ENCODE measurements around the gene CD7. TPM values are rescaled to one million over a fixed set of nuclear protein-coding genes. Genes with fewer than 3 reads are reported as not detected.

Gene CD7
- total and polyA plus RNA-seq, 9 of the 15 experiments (the other 6 are each of a cell fraction or from before 2014, with no cell fraction given): 0.21 to 0.35 TPM; not detected in 7

- peak; percentile 93 for TF ChIP-seq REST (IDR thresholded peaks at IDR 0.05; ENCODE audit: borderline replicate concordance)
- TF ChIP-seq REST (CRISPR knock-in tag; IDR thresholded peaks at IDR 0.05; ENCODE audit: low read depth): peak; percentile 58; the same call in 1 of the 2 replicates
- peak in 1 of 3 experiments; percentile 43 for TF ChIP-seq YY1 (IDR thresholded peaks at IDR 0.05; ENCODE audit: borderline replicate concordance in 1 of 3, control insufficient read depth in 1 of 3, extremely low read depth in 1 of 3, insufficient read depth in 3 of 3, insufficient read length in 1 of 3, insufficient replicate concordance in 2 of 3, low read depth in 1 of 3, low read length in 2 of 3)
- TF ChIP-seq NFIX (CRISPR knock-in tag; IDR thresholded peaks at IDR 0.05; ENCODE audit: low read depth): no peak
- TF ChIP-seq MCM7 (IDR thresholded peaks at IDR 0.05): no peak
- TF ChIP-seq ZNF561 (CRISPR knock-in tag; conservative IDR thresholded peaks at IDR 0.05): no peak
- TF ChIP-seq SMC3 (conservative IDR thresholded peaks at IDR 0.05; ENCODE audit: insufficient read depth, low read depth, low read length): peak; percentile 88
- no peak for TF ChIP-seq PHTF2 (CRISPR knock-in tag; IDR thresholded peaks at IDR 0.05)
- TF ChIP-seq PTBP1 (IDR thresholded peaks at IDR 0.05; ENCODE audit: low read depth, low read length): no peak
- no peak for TF ChIP-seq KAT8 (IDR thresholded peaks at IDR 0.05; ENCODE audit: low read depth)
- TF ChIP-seq GABPB2 (CRISPR knock-in tag; conservative IDR thresholded peaks at IDR 0.05): no peak
- TF ChIP-seq ARID4B (CRISPR knock-in tag; IDR thresholded peaks at IDR 0.05): no peak
- TF ChIP-seq THRAP3 (IDR thresholded peaks at IDR 0.05; ENCODE audit: borderline replicate concordance): no peak
- TF ChIP-seq ZNF76 (CRISPR knock-in tag; IDR thresholded peaks at IDR 0.05; ENCODE audit: borderline replicate concordance): no peak
- no peak for TF ChIP-seq PRMT5 (CRISPR knock-in tag; IDR thresholded peaks at IDR 0.05)
These were observed 34.5 kb upstream of the CD7 start (continued) for GRCh38 chr17:82351713-82352488.

Measured in K562 (cell line).